WTC11 (cell line): ENCODE data around the gene HCN1. TPM values are rescaled to one million over a fixed set of nuclear protein-coding genes. Genes with fewer than 3 reads are reported as not detected.

Experiments
- ATAC-seq: fragments of 200-7000 bp; cut with Tn5 transposase; 2 replicates; pipeline ENCODE4 v1.10.0; 2021; ENCODE audit warnings: mild to moderate bottlenecking, moderate library complexity
- CTCF ChIA-PET: fragments of 300-600 bp; sonication (Branson Sonifier 250); formaldehyde crosslinking; loops from one replicate; lab custom pipeline; 2021; ENCODE audit warnings: antibody characterized with exemption; lab: Charles Lee
- POLR2A ChIA-PET: fragments of 350-600 bp; sonication (Branson Sonifier 250); formaldehyde crosslinking; loops from one replicate; lab custom pipeline; 2021; ENCODE audit warnings: antibody characterized with exemption; lab: Charles Lee
- DNase-seq: peaks from one replicate; pipeline ENCODE4 v3.0.0; 2021; ENCODE audit warnings: low spot score
- H3K27ac Mint-ChIP-seq: 2 replicates; pipeline ENCODE4 v1.8.0; 2021; ENCODE audit warnings: mixed read lengths
- H3K27me3 Mint-ChIP-seq: 2 replicates; pipeline ENCODE4 v1.8.0; 2021; ENCODE audit warnings: low read depth, mild to moderate bottlenecking, moderate library complexity, mixed read lengths
- H3K36me3 Mint-ChIP-seq: 2 replicates; pipeline ENCODE4 v1.8.0; 2021; ENCODE audit warnings: mixed read lengths
- H3K4me1 Mint-ChIP-seq: 2 replicates; pipeline ENCODE4 v1.8.0; 2022; ENCODE audit warnings: mixed read lengths
- H3K4me3 Mint-ChIP-seq: 2 replicates; pipeline ENCODE4 v1.8.0; 2021; ENCODE audit warnings: mild to moderate bottlenecking, moderate library complexity, mixed read lengths
- H3K9me3 Mint-ChIP-seq: 2 replicates; pipeline ENCODE4 v1.8.0; 2021; ENCODE audit warnings: mixed read lengths
- AR ChIP-seq: fragments of 250-450 bp; sonication (Bioruptor Pico); IDR thresholded peaks from 2 replicates; pipeline ENCODE4 v1.9.0; 2021; ENCODE audit warnings: mild to moderate bottlenecking
- ATF1 ChIP-seq: sonication (generic); formaldehyde crosslinking; IDR thresholded peaks from 2 replicates; pipeline ENCODE4 v1.8.1; 2023; ENCODE audit warnings: mild to moderate bottlenecking, moderate library complexity, missing genetic modification reagents
- ATF3 ChIP-seq: sonication (generic); formaldehyde crosslinking; conservative IDR thresholded peaks from 2 replicates; pipeline ENCODE4 v1.8.1; 2022; ENCODE audit warnings: mild to moderate bottlenecking, missing genetic modification reagents
- ATF6 ChIP-seq: sonication (generic); formaldehyde crosslinking; IDR thresholded peaks from 2 replicates; pipeline ENCODE4 v1.8.1; 2023; ENCODE audit warnings: mild to moderate bottlenecking, missing genetic modification reagents
- CDX4 ChIP-seq: fragments of 250-450 bp; sonication (Bioruptor Pico); IDR thresholded peaks from 2 replicates; pipeline ENCODE4 v1.9.0; 2021; ENCODE audit warnings: moderate library complexity, mild to moderate bottlenecking, inconsistent platforms, borderline replicate concordance
- CREM ChIP-seq: sonication (generic); formaldehyde crosslinking; IDR thresholded peaks from 2 replicates; pipeline ENCODE4 v1.8.1; 2022; ENCODE audit warnings: mild to moderate bottlenecking, missing genetic modification reagents, moderate library complexity
- ELF4 ChIP-seq: sonication (generic); formaldehyde crosslinking; IDR thresholded peaks from 2 replicates; pipeline ENCODE4 v1.8.1; 2022; ENCODE audit warnings: low read depth, mild to moderate bottlenecking, moderate library complexity, missing genetic modification reagents
- FOXK1 ChIP-seq: sonication (generic); formaldehyde crosslinking; IDR thresholded peaks from 2 replicates; pipeline ENCODE4 v1.8.0; 2022; ENCODE audit warnings: mild to moderate bottlenecking, moderate library complexity, missing genetic modification reagents
- GRHL2 ChIP-seq: fragments of 250-450 bp; sonication (Bioruptor Pico); IDR thresholded peaks from 2 replicates; pipeline ENCODE4 v1.8.0; 2022; ENCODE audit warnings: mild to moderate bottlenecking, moderate library complexity; ENCODE audit not compliant: insufficient replicate concordance, severe bottlenecking
- HMGA2 ChIP-seq: fragments of 250-450 bp; sonication (Bioruptor Pico); IDR thresholded peaks from 2 replicates; pipeline ENCODE4 v1.4.0; 2021; ENCODE audit warnings: mild to moderate bottlenecking, moderate library complexity
- IRF2 ChIP-seq: sonication (generic); formaldehyde crosslinking; IDR thresholded peaks from 2 replicates; pipeline ENCODE4 v1.8.0; 2022; ENCODE audit warnings: low read depth, missing genetic modification reagents, borderline replicate concordance
- KAT7 ChIP-seq: sonication (generic); formaldehyde crosslinking; IDR thresholded peaks from 2 replicates; pipeline ENCODE4 v1.8.1; 2023; ENCODE audit warnings: missing genetic modification reagents, mild to moderate bottlenecking, borderline replicate concordance
- MAX ChIP-seq: sonication (generic); formaldehyde crosslinking; IDR thresholded peaks from 2 replicates; pipeline ENCODE4 v1.8.0; 2022; ENCODE audit warnings: mild to moderate bottlenecking, missing genetic modification reagents
- NFATC4 ChIP-seq: fragments of 250-450 bp; sonication (Bioruptor Pico); IDR thresholded peaks from 2 replicates; pipeline ENCODE4 v1.9.0; 2021; ENCODE audit warnings: mild to moderate bottlenecking
- NR1H2 ChIP-seq: sonication (generic); formaldehyde crosslinking; IDR thresholded peaks from 2 replicates; pipeline ENCODE4 v1.9.0; 2021; ENCODE audit warnings: mild to moderate bottlenecking, moderate library complexity, missing genetic modification reagents
- PRRX2 ChIP-seq: fragments of 250-450 bp; sonication (Bioruptor Pico); IDR thresholded peaks from 2 replicates; pipeline ENCODE4 v1.8.0; 2021; ENCODE audit warnings: mild to moderate bottlenecking
- TEAD1 ChIP-seq: sonication (generic); formaldehyde crosslinking; IDR thresholded peaks from 2 replicates; pipeline ENCODE4 v1.8.0; 2022; ENCODE audit warnings: mild to moderate bottlenecking, missing genetic modification reagents
- TP53 ChIP-seq: sonication (generic); formaldehyde crosslinking; IDR thresholded peaks from 2 replicates; pipeline ENCODE4 v1.8.1; 2023; ENCODE audit warnings: mild to moderate bottlenecking, missing genetic modification reagents
- USF1 ChIP-seq: sonication (generic); formaldehyde crosslinking; IDR thresholded peaks from 2 replicates; pipeline ENCODE4 v1.8.0; 2022; ENCODE audit warnings: mild to moderate bottlenecking, missing genetic modification reagents
- ZBTB21 ChIP-seq: sonication (generic); formaldehyde crosslinking; IDR thresholded peaks from 2 replicates; pipeline ENCODE4 v1.8.1; 2023; ENCODE audit warnings: mild to moderate bottlenecking, missing genetic modification reagents, borderline replicate concordance
- ZMAT4 ChIP-seq: fragments of 250-450 bp; sonication (Bioruptor Pico); IDR thresholded peaks from 2 replicates; pipeline ENCODE4 v1.9.0; 2021; ENCODE audit warnings: mild to moderate bottlenecking
- ZNF317 ChIP-seq: sonication (generic); formaldehyde crosslinking; IDR thresholded peaks from 2 replicates; pipeline ENCODE4 v1.8.1; 2023; ENCODE audit warnings: low read depth, mild to moderate bottlenecking, moderate library complexity, missing genetic modification reagents, borderline replicate concordance
- ZNF396 ChIP-seq: fragments of 250-450 bp; sonication (Bioruptor Pico); IDR thresholded peaks from 2 replicates; pipeline ENCODE4 v1.8.0; 2021; ENCODE audit warnings: mild to moderate bottlenecking, moderate library complexity, borderline replicate concordance
- ZNF532 ChIP-seq: fragments of 250-450 bp; sonication (Bioruptor Pico); IDR thresholded peaks from 2 replicates; pipeline ENCODE4 v1.9.0; 2021; ENCODE audit warnings: mild to moderate bottlenecking, borderline replicate concordance
- total RNA-seq: library from RNA; stranded (reverse); gene quantifications from 3 replicates; pipeline ENCODE4 v1.2.3, GENCODE V29; 2021

Gene HCN1
- total RNA-seq, 1 experiment from 2014 or later, result 2.2 TPM

- TF ChIP-seq ATF6 (CRISPR knock-in tag) (no peak), ATF3 (CRISPR knock-in tag) (no peak), CREM (no peak), ZNF532 (CRISPR knock-in tag) (no peak)
- TF ChIP-seq, all 79 proteins: peak for 0
Observed at GRCh38 chr5:45335978-45336377, 360.2 kb downstream of the HCN1 start (continued).

GRCh38 chr5:45335346-45335745 lies 360.8 kb downstream of the HCN1 start:
- no peaks in the 10 kb centered on the region for H3K4me1 Mint-ChIP-seq
- no peaks in the 10 kb centered on the region for H3K9me3 Mint-ChIP-seq
- H3K27me3 Mint-ChIP-seq, result no peaks in the 10 kb centered on the region
- H3K36me3 Mint-ChIP-seq, result no peaks in the 10 kb centered on the region
- CTCF ChIA-PET, result no interaction called here
- no peak for DNase-seq
- TF ChIP-seq NR1H2 (CRISPR knock-in tag), result no peak
- no peak for TF ChIP-seq ZNF396 (CRISPR knock-in tag)
- no peak for TF ChIP-seq ATF1
- no peak for TF ChIP-seq TP53
- TF ChIP-seq GRHL2, result no peak
- no peak for TF ChIP-seq IRF2 (CRISPR knock-in tag)
- no peak for TF ChIP-seq KAT7 (CRISPR knock-in tag)
- TF ChIP-seq ZBTB21 (CRISPR knock-in tag), result no peak
- no peak for TF ChIP-seq FOXK1 (CRISPR knock-in tag)
- no peak for TF ChIP-seq USF1 (CRISPR knock-in tag)
- TF ChIP-seq NFATC4, result no peak
- no peak for TF ChIP-seq ZMAT4 (CRISPR knock-in tag)
- TF ChIP-seq ZNF317 (CRISPR knock-in tag), result no peak
- no peak for TF ChIP-seq ELF4
- no peak for TF ChIP-seq TEAD1 (CRISPR knock-in tag)
- no peak for TF ChIP-seq HMGA2 (CRISPR knock-in tag)
- no peak for TF ChIP-seq PRRX2 (CRISPR knock-in tag)
- no peak for TF ChIP-seq CDX4
- TF ChIP-seq AR (CRISPR knock-in tag), result no peak
- TF ChIP-seq MAX (CRISPR knock-in tag), result no peak
- TF ChIP-seq, all 79 proteins: peak for 0
- no peak overlapping the region for H3K27ac Mint-ChIP-seq
- POLR2A ChIA-PET, result no interaction called here
- H3K4me3 Mint-ChIP-seq, result no peak overlapping the region
- ATAC-seq, result no peak
